GM19328 (cell line): ENCODE measurements around the gene IZUMO4.

Experiments
- ATAC-seq: cut with Tn5 transposase; IDR thresholded peaks from one replicate; pipeline ENCODE4 v1.9.1; 2021; ENCODE audit warnings: mild to moderate bottlenecking, moderate library complexity; ENCODE audit not compliant: unreplicated experiment

The IZUMO4 gene

GRCh38 chr19:2096480-2097202, at the start of gene IZUMO4:
Gene IZUMO4, plus strand, starts transcription at chr19:2096915. Its CDS starts 31 bp downstream, at chr19:2096946.
- peak; percentile 65 for ATAC-seq

GRCh38 chr19:2047076-2047448, 49.7 kb upstream of the IZUMO4 start:
- no peak for ATAC-seq

GRCh38 chr19:2047449-2048103, 49.1 kb upstream of the IZUMO4 start:
- no peak for ATAC-seq

GRCh38 chr19:2048104-2048958, 48.4 kb upstream of the IZUMO4 start:
- ATAC-seq: no peak

DNA sequence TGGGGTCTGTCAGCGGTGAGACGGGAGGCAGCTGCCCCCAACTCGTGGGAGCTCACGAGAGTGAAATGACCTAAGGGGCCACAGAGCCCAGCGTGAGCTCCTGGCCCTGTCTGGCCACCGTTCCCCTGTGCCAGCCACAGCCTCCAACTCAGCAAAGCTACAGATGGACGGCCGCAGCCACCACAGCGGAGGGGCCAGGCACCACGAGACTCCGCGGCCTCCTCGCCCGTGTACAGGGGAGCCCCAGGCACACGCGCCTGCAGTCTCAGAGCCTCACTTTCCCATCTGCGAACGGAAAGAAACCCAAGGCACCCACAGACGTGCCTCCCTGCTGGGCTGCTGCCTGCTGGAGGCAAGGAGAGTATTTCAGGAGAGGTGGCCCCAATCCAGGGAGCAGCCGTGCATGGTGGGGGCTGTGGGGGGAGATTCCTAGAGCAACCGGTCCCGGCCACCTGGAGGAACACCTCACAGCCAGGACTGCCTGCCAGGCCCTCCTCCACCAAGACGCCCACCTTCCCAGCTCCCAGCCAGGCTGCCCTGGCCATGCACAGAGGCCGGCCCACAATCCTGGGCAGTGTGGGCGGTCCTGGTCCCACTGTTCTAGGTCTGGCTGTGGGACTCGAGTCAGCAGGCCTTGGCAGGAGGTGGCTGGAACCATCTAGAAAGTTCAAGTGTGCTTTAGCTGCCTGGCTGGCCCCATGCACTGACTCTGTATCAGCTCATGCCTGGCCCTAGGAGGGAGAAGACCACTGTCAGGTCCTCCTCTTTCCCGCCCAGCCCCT, 47.6 kb upstream of the IZUMO4 start:
- no peak for ATAC-seq

DNA sequence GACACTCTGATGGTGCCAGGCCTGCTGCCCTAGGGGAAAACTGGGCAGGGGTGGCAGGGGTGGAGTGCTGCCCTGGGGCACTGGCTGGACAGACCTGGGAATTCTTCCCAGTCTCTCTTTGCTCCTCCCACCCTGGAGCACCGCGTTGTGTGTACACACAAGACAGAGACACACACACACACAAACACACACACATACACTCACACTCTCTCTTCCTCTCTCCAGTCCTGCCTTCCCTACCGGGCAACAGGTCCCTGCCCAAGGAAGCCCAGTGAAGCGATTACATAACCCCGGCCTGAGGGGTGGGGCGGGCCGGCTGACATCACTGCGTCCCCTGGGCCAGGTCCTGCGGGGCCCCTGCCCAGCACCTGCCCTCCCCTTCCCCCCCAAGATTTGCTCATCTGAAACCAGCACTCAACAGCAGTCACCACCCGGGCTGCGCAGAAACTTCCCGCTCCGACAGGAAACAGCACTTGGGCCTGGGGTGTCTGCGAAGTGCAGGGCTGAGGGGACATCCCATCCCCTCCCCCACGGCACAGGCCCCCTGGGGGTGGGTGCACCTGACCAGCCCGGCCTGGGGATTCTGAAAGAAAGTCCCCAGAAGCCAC, 46.9 kb upstream of the IZUMO4 start:
- ATAC-seq: no peak

- ATAC-seq: peak; percentile 7
Measured at GRCh38 chr19:2050349-2050990, 46.2 kb upstream of the IZUMO4 start.

GRCh38 chr19:2050991-2051772, 45.5 kb upstream of the IZUMO4 start, which contains the start of gene MKNK2:
Gene MKNK2, minus strand, starts transcription at chr19:2051244. Its CDS starts 393 bp downstream, at chr19:2050851.
- ATAC-seq: peak; percentile 57

DNA sequence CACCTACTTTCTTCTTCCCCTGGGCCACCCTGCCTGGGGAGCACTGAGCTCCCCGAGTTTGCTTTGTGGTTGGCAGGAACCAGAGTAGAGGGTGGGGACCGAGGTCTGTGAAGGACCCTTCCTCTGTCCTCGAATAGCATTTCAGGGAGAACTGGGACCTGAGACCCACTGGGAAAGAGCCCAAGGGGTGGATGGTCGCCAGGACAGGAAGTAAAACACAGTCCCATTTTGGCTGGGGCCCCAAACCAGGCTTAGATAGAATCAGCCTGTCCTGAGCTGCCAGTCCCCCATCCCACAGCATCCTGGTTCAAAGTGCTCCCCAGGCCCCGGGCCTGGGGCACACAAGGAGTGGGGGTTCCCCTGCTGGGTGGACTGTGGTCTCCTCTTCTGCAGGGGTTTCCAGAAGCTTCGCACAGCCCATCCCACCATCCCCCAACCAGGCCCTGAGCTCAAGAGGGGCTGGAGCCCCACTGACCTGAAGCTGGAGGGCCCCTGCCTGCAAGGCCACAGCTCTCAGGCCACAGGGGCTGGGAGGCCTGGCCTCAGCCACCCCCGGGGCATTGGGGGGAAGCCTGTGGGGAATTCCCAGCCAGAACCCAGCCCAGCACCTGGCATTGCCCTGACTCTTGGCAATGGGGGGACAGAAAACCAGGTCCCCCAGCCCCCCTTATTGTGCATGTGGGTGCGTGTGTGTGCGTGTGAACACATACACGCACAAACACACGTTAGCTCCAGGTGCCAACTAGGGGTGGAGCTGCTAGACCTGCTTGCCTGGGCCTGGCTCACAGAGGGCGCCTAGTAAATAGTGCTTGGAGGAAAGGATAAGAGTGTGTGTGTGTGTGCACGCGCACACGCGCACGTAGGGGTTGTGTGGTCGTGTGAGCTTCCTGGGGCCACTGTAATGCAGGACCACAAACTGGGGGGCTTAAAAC, 44.7 kb upstream of the IZUMO4 start:
- ATAC-seq: no peak

DNA sequence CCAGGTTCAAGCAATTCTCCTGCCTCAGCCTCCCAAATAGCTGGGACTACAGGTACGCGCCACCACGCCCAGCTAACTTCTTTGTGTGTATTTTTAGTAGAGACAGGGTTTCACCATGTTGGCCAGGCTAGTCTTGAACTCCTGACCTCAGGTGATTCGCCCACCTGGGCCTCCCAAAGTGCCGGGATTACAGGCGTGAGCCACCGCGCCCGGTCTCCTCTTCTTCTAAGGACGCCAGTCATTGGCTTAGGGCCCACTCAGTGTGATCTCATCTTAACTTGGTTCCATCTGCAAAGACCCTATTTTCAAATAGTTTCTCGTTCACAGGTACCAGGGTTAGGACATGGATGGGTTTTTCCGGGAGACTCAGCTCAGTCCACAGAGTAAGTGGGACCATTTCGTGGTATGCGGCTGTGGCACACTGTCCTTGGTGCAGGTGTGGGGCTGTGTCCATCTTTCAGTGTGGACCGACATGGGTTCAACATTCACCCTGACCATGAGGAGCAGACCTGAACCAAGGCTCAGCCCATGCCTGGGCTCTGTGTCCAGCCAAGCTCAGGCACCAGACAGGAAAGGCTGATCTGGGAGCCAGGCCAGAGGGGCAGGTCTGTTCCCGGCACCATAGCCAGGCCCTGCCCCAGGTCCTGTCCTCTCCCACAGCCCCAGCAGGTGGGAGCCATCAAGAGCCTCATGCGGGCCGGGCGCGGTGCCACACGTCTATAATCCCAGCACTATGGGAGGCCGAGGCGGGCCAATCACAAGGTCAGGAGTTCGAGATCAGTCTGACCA, 42.9 kb upstream of the IZUMO4 start:
- ATAC-seq: no peak

- ATAC-seq: no peak
Measured at GRCh38 chr19:2054763-2055162, 42.0 kb upstream of the IZUMO4 start.

DNA sequence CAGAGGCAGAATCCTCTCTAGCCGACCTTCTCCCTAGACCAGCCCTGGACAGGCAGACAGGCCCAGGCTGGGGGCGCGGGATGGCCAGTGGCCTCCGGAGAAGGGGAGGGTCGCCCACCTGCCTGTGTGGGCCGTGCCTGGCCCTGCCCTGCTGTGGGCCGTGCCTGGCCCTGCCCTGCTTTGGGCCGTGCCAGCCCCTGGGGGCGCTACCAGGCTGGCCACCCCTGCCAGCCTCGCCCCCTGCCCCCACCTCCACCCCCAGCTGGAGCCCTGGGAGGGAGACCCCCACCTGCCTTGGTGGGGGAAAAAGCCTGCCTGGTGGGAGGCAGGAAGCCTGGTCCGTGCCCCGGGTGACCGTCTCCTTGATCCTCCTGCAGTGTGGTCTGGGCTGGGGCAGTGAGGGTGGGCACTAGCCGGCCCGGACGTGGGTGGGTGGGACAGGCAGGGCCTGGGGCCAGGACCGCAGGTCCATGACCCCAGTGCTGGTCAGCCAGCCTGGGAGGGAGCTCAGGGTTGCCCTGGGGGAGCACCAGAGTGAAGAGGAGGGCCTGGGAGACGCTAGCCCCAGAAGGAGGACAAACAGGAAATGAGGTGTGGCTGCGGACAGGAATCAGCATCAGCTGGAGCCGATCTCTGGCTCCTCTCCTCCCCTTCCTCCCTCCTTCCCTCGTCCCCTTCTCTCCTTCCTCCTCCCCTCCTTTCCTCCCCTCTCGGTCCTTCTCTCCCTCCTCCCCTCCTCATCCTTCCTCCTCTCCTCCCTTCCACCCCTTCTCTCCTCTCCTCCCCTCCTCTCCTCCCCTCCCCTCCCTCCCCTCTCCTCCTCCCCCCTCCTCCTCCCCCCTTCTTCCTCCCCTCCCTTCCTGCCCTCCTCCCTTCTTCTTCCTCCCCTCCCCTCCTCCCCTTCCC, 40.5 kb upstream of the IZUMO4 start:
- ATAC-seq: no peak

DNA sequence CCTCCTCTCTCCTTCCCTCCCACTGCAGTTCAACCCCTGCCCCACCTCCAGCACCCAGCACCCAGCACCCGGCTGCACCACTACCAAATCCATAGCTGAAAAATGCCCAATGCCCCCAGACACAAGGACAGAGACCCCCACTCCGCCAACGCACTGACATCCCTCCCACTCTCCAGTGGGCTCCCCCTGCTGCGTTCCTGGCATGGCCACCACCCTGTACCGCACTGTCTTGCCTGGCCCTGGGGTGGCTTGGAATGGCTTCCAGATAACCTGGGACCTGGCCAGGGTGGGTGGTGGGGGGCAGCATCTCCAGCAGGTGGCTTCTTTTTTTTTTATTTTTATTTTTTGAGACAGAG, 39.9 kb upstream of the IZUMO4 start:
- no peak for ATAC-seq

GRCh38 chr19:2057484-2058469, 38.9 kb upstream of the IZUMO4 start:
- no peak for ATAC-seq
